Mammary epithelial cell (primary cell): ENCODE measurements around the gene S100A8.

Experiments used
- CTCF ChIP-seq, 2 donors: IDR thresholded peaks in 1 of 2; conservative IDR thresholded peaks in 1 of 2; 2 replicates each; pipeline ENCODE4 v1.5.1; 2011 to 2012; ENCODE audit warnings: inconsistent platforms in 2 of 2, low read length in 2 of 2, mild to moderate bottlenecking in 2 of 2, control low read depth in 1 of 2, low read depth in 1 of 2; ENCODE audit not compliant: insufficient read depth in 1 of 2; ENCODE audit errors: extremely low read depth in 1 of 2
- EZH2 ChIP-seq: IDR thresholded peaks from 2 replicates; pipeline ENCODE4 v1.6.1; 2012; ENCODE audit warnings: low read length, inconsistent platforms, borderline replicate concordance

- TF ChIP-seq CTCF (conservative IDR thresholded peaks at IDR 0.05 in 1 of 2, IDR thresholded peaks at IDR 0.05 in 1 of 2; ENCODE audit: extremely low read depth in 1 of 2, insufficient read depth in 1 of 2, low read depth in 1 of 2, low read length in 2 of 2) (no peak), EZH2 (no peak)
Measured at GRCh38 chr1:153343811-153344717, 46.8 kb downstream of the S100A8 start.
